ENCODE data around the gene GAGE12E.
"Not testable (repeated sequence)": the region's sequence is repeated elsewhere in the genome, so short reads cannot be mapped to it uniquely, and the experiment has no call there.

DNA sequence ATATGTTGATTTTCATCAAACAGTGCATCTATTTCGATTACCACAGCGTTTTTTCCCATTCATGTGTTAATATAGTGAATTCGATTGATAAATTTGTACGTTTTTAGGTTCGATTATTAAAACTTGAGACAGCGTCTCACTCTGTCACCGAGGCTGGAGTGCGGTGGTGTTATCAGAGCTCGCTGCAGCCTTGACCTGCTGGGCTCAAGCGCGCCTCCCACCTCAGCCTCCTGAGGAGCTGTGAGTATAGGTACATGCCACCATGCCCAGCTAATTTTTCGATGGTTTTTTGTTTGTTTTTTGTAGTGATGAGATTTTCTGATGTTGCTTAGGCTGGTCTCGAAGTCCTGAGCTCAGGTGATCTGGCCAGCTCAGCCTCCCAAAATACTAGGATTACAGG lies 18.1 kb downstream of the GAGE12E start:
- TF ChIP-seq EZH2 (IDR thresholded peaks at IDR 0.05; ENCODE audit: low read length); CTCF (optimal IDR thresholded peaks at IDR 0.05 in 1 of 3, IDR thresholded peaks at IDR 0.05 in 1 of 3, conservative IDR thresholded peaks at IDR 0.05 in 1 of 3; ENCODE audit: extremely low read depth in 1 of 3, insufficient read depth in 2 of 3, low read length in 3 of 3): not testable (repeated sequence)

Data from keratinocyte (primary cell).